GM21526 (cell line): Measurements from ENCODE around the gene TPM3.
"Not testable (repeated sequence)": the region's sequence is repeated elsewhere in the genome, so short reads cannot be mapped to it uniquely, and the experiment has no call there.

ENCODE experiments used
- ATAC-seq: cut with Tn5 transposase; IDR thresholded peaks from one replicate; pipeline ENCODE4 v1.9.1; 2021; ENCODE audit warnings: moderate library complexity; ENCODE audit not compliant: unreplicated experiment, low FRiP score

TPM3 gene

DNA sequence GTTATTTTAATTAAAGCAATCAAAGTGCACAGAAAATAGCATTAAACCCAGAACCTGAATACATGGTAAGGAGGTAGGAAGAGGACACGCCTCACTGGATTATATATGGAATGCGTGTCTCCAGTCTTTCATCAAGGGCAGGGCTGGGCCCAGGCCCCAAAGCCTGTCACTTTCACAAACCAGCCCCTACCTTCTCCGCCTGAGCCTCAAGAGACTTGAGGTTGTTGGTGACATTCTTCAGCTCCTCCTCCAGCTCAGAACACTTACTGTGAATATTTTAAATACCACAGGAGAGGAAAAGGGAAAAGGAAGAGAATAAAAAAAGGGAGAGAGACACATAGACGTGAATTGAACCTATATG is 20.7 kb downstream of the TPM3 start:
- no peak for ATAC-seq

DNA sequence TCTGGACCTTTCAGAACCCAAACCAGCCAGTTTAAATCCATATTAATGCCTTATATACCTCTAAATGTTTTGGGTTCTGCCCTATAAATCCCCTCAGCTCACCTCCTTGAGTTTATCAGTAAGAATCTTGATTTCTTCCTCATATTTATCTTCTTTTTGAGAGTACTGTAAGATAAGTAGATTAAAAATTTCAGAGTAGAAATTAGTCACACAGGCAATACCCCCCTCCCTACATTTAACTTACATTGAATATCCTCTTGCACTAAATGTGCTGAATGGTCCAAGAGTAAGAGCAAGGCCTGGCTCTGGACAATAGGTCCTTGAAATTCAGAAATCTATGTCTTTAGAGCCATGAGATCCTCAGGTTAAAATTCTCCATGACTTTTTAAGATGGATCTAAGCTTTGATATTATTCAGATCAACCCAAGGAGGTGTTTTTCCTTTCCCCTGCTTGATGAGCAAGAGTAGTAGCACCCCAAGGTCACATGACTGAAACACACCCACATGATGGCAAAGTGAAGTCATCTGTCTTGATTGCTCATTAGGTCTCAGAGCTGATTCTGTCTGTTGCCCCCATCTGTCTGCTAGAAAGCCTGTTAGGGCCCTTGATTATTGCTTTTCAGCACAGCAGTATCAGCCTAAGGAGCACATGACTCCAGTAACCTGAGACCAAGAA is 21.2 kb downstream of the TPM3 start:
- no peak for ATAC-seq

DNA sequence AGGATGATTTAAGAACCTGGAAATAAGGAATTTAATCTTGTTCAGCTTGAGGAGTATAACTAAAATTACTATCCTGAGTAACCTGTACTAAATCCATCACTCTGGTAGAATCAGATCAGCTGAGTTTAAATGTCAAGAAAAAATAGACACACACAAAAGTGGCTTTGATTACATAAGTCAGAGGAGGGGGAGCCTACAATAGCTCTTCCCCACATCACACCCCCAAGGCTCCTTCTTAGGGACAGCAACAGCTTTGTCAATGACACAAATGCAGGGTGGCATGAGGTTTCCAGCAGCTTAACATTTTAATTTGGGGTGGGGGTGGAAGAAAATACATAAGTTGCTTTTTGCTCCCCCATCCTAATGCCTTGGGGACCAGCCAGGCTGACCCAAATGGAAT is 24.4 kb downstream of the TPM3 start:
- ATAC-seq: no peak

DNA sequence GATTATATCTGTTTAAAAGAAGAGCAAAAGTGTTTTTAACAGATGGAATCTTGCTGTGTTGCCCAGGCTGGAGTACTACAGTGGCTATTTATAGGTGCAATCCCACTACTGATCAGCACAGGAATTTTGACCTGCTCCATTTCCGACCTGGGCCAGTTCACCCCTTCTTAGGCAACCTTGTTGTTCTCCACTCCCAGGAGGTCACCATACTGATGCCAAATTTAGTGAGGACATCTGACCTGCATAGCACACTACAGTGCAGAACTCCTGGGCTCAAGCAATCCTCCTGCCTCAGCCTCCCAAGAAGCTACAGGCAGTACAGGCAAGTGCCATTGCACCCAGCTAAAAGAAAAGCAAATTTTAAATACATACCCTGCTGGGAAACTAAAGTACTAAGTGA is 25.7 kb downstream of the TPM3 start:
- no peak for ATAC-seq

DNA sequence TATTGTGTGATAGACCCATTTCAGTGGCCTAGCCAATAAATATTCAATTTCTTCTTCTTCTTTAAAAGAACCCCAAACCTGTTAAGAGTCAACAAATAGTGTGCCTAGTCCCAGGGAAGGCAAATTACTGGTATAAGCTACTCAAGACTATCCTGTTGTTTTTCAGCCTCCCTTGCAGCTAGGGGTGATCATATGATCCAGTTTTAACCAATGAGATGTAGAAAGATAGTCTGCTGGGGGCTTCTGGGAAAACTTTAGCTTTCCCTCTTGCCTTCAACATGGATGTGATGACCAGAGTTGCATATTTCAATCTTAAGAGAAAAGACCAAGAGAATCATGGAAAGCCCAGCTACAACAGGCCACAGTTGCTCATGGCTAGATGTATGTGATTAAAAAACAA is 32.3 kb downstream of the TPM3 start:
- no peak for ATAC-seq

DNA sequence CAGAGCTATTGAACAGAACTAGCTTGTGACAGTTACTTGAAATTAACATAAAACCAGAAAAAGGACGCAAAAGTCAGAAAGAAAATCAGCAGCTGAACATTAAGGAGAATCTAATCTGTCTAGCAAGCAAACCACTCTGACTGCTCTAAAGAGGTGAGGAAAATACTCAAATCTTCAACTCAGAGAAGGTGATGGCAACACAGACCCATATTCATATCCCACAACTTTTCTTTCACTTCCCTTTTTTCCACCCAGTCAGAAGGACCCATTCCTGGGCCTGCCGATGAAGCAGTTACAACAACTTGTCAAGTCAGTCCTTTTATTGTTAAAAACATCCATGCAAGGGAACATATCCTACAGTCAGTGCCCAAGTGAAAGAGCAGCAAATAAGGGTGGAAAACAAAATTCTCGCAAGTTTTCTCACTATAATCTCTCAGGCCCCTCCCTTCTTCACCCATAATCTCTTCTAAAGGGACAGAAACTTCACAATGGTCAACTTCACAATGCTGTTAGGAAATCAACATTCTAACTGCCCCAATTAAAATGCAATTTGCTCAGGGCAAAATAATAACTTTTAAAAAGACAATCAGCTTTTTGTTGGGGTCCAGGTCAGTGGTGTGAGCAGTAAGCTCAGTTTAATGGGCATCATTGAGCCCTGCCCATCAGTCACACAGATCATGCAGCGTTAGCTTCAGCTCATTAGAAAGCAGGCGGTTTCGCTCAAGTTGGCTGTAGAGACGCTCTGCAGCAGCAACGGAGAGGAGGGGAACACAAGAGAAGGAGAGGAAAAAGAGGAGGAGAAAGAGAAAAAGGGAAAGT is 33.4 kb downstream of the TPM3 start:
- no peak for ATAC-seq

DNA sequence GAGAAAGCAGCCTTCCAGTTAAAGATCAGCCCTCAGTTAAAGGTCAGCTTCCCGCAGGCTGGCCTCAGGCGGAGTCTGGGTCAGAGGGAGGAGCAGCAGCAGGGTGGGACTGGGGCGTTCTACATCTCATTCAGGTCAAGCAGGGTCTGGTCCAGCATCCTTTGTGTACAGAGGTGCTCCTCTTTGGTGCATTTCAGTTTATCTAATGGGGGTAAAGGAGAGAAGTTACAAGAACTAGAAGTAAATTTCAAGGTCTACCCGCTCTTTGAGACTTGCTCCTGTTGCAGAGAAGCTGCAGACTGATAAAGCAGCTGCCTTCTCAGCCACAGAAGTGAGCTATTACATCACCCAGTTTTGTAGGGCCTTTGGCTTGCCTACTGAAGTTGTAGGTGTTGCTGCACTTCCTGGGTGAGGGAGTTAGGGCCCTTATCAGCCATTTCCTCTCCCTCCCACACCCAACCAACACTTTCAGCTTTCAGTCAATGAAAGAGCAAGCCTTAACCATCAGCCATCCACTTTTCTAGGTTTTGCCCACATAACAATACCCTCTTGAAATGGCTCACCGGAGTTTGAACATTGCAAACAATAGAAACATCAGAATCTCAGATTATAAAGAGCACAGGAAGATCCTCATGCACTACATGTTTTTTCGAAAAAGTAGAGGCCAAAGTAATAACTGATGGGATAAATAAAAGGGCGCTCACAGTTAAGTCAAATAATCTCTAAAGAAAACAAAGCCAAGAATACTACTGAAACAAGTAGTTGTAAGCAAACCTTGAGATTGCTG is 34.2 kb downstream of the TPM3 start:
- no peak for ATAC-seq

DNA sequence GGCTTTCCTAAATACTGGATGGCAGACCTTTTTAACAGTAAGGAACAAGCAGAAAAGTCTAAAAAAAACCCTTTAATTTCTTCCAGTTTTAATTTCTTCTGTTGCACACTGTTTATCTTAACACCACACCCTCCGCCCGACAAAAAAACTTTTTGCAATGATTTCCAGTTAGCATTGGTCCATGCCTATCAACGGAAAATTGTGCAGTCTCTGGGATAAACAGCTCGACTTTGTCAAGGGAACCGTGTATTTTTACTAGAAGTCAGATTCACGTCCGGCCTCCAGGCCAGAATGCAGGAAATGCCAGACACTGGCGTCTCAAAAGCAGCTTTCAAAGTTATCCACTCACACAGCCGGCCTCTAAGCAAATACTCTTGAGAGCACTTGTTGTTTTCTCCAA is 36.6 kb downstream of the TPM3 start:
- ATAC-seq: no peak

DNA sequence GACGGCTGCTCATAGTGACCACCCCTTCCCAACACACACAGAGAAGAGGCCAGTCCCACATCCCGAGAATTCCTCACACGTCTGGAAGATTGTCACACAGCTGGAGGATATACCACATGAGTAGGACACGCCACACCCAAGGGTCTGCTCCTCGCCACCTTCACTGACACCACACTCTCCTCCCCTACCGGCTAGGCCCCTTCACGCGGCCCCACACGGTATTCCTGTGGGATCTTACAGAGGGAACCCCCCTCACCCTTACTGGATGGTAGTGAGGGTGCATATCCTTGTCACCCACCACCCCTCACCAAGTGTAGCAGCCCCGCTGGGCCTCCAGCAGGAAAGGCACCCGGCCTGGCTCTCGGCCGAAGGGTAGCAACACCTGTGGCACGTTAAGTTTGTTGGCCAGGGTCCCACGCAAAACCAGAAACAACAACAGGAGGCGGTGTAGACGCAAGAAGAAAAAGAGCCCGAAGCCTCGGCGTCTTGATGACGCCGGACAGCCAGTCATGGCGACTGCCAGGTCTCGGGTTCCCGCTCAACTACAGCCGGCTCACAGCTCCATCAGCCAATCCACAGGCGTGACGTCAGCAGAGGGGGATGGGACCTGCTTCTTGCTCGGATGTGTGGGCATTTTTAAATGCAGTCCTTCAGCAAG is 37.2 kb downstream of the TPM3 start, which contains the start of gene NUP210L:
Gene NUP210L, minus strand, starts transcription at position 540 of the 658 bp plus-strand sequence.
- ATAC-seq: no peak

DNA sequence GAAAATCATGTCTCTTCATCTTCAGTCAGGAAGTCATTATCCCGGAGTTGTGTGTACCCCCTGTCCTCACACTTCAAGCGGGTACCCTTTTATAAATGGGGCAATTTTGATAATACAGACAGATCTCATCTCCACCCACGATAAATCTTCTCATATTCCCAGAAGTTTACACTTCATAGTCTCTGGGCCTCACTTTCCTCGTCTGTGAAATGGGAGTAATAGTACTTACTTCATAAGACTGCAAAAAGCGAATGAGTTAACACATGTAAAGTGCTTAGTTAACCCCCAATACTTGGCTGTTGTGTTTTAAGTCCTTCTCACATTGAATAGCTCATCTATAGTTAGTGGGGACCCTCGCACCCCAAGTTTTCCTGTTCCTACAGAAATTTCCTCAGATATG is 37.8 kb downstream of the TPM3 start:
- ATAC-seq: no peak

DNA sequence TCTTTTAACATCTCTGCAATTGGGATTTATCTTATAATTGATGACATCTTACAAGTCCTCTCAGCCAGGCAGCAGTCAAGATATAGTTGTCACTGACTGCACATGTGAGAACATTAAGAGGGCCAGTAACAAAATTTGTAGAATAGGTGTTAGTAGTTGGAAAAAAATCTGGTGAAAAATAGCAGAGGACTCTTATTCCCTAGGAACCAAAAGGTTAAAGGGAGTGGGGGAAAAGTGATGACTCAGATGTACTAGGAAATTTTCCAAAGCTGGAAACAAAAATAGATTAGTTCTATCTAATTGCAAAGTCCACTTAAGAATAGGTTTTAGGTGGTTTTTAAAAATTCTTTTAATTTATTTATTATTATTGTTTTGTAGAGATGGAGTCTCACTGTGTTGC is 40.6 kb downstream of the TPM3 start:
- no peak for ATAC-seq

DNA sequence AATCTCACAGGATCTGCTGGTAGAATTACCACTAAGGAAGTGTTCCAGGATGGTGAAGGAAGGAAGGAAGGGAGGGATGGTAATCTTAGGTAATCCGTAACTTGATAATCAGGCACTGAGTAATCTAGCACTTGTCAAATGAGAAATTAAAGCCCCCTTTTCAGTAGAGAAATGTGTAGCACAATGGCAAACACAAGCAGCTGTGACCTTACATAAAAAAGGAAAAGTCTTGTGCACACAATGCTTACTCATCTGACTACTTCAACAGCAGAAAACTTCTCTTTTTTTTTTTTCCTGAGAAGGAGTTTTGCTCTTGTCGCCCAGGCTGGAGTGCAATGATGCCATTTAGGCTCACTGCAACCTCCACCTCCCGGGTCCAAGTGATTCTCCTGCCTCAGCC is 43.1 kb downstream of the TPM3 start:
- ATAC-seq: no peak

DNA sequence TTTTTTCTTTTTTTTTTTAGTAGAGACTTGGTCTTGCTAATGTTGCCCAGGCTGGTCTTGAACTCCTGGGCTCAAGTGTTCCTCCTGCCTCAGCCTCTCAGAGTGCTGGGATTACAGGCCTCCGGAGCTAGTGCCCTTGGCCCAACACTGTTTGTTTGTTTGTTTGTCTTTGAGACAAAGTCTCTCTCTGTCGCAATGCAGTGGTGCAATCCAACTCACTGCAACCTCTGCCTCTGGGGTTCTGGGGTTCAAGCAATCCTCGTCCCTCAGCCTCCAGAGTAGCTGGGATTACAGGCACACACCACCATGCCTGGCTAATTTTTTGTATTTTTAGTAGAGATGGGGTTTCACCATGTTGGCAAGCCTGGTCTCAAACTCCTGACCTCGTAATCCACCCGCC is 44.4 kb downstream of the TPM3 start:
- ATAC-seq: not testable (repeated sequence)

DNA sequence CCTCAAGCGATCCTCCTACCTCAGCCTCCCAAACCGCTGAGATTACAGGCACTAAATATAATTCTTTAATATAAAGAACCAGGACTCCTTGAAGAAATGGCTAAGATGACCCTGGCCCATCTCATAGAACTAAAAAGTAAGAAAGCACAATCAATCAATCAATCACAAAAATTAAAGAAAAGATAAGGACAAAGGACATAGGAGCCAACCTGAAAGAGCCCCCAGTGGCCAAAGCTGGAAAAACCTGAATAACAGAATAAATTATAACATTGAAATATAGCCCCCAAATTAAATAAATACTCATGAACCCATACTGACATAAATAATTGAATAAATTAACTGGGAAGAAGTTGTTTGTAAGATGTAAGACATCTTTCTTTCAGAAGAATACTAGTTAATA is 45.9 kb downstream of the TPM3 start:
- no peak for ATAC-seq

DNA sequence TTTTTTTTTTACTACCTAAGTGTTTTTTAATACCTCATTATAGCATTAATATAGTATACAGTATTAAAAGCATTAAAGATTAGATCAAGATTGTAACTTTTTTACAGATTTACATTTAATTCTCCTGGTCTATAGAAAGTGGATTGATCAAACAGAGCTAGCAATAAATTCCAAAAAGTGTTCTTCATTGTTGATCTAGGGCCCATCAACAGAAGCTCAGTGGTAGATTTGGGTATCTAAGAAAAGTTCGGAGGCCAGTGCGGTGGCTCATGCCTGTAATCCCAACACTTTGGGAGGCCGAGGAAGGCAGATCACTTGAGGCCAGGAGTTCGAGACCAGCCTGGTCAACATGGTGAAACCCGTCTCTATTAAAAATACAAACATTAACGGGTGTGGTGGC is 49.5 kb downstream of the TPM3 start:
- ATAC-seq: no peak

DNA sequence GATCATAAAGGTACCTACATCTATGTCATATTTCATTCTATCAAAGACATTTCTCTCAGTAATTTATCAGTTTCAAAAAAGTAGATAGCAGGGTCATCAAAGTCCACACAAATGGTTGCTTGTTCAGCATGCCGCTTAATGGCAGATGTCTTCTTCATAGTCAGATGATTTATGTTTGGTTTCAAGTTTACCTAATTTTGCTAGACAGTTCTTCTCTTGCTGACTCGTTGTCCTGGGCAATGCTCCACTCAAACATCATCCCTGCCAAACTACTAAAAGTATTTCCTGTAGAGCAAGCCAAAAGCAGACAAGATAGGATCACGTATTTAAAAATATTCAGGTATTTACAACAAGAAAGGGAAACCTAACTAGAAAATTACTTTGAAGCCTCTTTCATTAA is 50.7 kb downstream of the TPM3 start:
- no peak for ATAC-seq

DNA sequence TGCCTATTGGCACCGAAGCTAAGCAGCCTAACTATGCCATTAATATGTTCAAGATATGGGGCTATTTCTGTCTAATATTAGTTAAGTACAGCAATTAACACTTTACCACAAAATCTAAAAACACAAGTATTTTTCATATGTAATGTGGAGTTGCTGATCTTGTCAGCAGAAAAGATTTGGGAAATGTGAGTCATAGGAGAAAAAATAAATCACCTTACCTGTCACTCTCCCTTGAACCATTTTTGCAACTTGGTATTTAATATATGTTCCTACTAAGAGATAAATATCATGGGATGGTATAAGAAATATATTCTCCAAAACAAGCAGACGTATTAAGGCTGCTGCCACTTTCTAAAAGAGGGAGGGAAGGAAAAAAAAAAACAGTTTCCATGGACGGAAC is 54.0 kb downstream of the TPM3 start:
- no peak for ATAC-seq

DNA sequence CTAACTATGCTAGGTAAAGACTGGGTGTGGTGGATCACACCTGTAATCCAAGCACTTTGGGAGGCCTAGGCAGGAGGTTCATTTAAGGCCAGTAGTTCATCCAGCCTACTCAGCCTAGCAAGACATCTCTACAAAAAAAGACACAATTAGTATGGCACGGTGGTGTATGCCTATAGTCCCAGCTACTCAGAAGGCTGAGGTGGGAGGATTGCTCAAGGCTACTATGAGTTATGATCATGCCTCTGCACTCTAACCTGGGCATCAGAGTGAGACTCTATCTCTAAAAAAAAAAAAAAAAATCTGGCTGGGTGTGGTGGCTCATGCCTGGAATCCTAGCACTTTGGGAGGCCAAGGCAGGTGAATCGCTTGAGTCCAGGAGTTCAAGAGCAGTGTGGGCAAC is 58.6 kb downstream of the TPM3 start:
- no peak for ATAC-seq

DNA sequence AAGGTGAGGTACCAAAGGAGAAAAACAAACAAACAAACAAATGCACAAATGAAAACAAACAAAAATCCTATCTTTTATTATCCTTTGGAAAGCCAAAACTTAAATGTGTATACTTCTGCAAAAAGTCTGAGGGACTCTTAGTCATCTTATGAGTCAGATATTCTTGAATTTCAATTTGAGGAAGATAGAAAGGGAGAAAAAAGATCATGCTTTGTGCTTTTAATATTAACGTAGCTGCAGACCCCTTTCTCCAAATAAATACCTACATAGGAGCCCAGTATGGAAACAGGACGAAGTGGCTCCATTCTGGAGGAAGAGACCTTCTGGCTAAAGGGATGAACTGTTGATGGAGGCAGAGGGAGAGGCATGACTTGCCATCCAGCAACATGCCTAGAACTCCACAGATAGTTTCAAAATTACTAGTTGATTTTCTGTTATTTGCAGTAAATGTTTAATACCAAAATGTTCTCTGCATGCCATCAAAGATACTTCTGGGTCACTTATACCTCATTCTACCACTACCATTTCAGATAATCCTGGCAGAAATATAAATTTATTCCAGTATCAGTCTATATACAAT is 62.4 kb downstream of the TPM3 start:
- ATAC-seq: no peak

DNA sequence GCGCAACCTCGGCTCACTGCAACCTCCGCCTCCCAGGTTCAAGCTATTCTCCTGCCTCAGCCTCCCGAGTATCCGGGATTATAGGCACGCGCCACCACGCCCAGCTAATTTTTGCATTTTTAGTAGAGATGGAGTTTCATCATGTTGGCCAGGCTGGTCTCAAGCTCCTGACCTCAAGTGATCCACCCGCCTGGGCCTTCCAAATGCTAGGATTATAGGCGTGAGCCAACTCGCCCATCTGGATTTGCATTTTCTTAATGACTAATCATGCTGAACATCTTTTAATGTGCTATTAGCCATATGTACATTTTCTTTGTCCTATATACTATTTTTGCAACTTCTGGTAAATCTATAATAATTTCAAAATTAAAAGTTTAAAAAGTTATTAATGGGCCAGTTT is 68.7 kb downstream of the TPM3 start:
- ATAC-seq: not testable (repeated sequence)

DNA sequence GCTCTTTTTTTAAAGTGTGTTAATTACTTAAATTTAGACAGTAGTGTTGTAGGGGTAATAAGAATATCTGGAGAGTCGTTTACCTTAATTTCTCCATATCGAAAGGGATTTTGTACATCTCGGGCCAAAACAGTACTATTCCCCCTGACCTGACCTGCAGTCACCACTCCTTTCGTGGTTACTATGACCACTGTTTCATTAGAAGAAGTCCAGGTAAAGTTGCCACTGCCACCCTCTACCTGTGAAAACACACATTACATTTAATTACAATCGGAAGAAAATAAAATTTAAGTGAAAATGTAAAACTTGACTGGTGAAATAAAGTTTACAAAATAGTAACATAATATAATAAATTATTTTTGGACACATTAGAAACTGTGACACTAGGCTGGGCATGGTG is 74.3 kb downstream of the TPM3 start:
- ATAC-seq: no peak
